ENCODE measurements around the gene SLC9A7. TPM values are rescaled to one million over a fixed set of nuclear protein-coding genes. Genes with fewer than 3 reads are reported as not detected.
A peak's percentile ranks its signal among the peaks of the same experiment; 100 is the strongest.

Gene SLC9A7
- total RNA-seq, 1 experiment from 2014 or later, result 74.3 TPM

- peak; percentile 61 for ATAC-seq
- CTCF ChIA-PET, result interaction anchor here (0.8 to 1.0 kb wide), 2 partner anchors 66 to 87 kb away, joined by 3 to 10 read pairs; no protein-coding TSS in a partner anchor
Measured at GRCh38 chrX:46642145-46642544, 116.8 kb downstream of the SLC9A7 start.

DNA sequence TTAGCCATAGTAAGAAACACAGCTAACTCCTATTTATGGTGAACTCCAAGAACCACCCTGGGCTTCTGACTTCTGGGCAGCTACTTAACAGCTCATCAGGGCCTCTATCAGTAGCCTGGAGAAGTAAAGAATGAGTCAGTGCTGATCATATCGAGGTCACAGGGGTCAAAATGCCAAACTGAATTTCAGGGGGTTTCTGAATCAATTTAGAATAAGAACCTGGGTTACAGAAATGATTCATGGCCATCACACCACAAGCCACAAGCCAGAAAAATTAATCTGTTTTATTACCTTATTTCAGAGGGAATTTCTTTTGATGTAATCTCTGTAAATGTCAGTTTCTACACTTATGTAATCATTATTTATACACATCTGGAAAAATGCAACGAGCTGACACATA, 121.0 kb downstream of the SLC9A7 start:
- Histone ChIP-seq H3K27me3 (ENCODE audit: low read length) (no peaks in the 10 kb centered on the region), H3F3A (ENCODE audit: low read length, unreplicated experiment) (no peaks in the 10 kb centered on the region), H2AFZ (ENCODE audit: low read length) (no peak overlapping the region), H4K20me1 (ENCODE audit: low read length) (no peaks in the 10 kb centered on the region), H3K36me3 (ENCODE audit: low read depth, low read length) (peaks cover 5% of the 10 kb centered on the region), H3K9me2 (replicated peaks; ENCODE audit: low read length) (no peaks in the 10 kb centered on the region), H3K9ac (ENCODE audit: low read length) (no peak overlapping the region), H3K4me3 (ENCODE audit: low read length) (no peak overlapping the region), H3K27ac (ENCODE audit: low read length) (no peak overlapping the region), H3K79me2 (ENCODE audit: low read length) (no peaks in the 10 kb centered on the region), H3K4me2 (ENCODE audit: low read length) (no peak overlapping the region), H3K4me1 (ENCODE audit: insufficient read depth, low read length) (no peaks in the 10 kb centered on the region), H3K9me3 (ENCODE audit: low read length) (no peaks in the 10 kb centered on the region)
- ChIA-PET CTCF (no interaction called here), POLR2A (ENCODE audit: unreplicated experiment) (interaction anchor here (0.6 kb wide), 1 partner anchor 70 kb away, joined by 4 read pairs; no protein-coding TSS in a partner anchor)
- DNase-seq (no peak), ATAC-seq (no peak; the same call in 1 of the 2 replicates)
- intact Hi-C loops (cut with micrococcal nuclease), result no loop called here
- TF ChIP-seq EZH2 (IDR thresholded peaks at IDR 0.05; ENCODE audit: low read length, unreplicated experiment) (no peak), EZH2phosphoT487 (IDR thresholded peaks at IDR 0.05; ENCODE audit: borderline replicate concordance, low read length) (no peak), CTCF (conservative IDR thresholded peaks at IDR 0.05; ENCODE audit: low read depth, low read length) (no peak)
- no TSS peak for BruUV-seq (replicated peaks)

More at GRCh38 chrX:46642145-46642544, 116.8 kb downstream of the SLC9A7 start:
- POLR2A ChIA-PET (ENCODE audit: unreplicated experiment), result no interaction called here
- Histone ChIP-seq H3K79me2 (ENCODE audit: low read length) (no peaks in the 10 kb centered on the region), H3K9ac (ENCODE audit: low read length) (no peak overlapping the region), H3K36me3 (ENCODE audit: low read depth, low read length) (peaks cover 12% of the 10 kb centered on the region), H3K9me3 (ENCODE audit: low read length) (no peaks in the 10 kb centered on the region), H3K9me2 (replicated peaks; ENCODE audit: low read length) (no peaks in the 10 kb centered on the region), H3K4me2 (ENCODE audit: low read length) (no peak overlapping the region), H3K4me1 (ENCODE audit: insufficient read depth, low read length) (no peaks in the 10 kb centered on the region), H3K27ac (ENCODE audit: low read length) (no peak overlapping the region), H3K27me3 (ENCODE audit: low read length) (no peaks in the 10 kb centered on the region), H2AFZ (ENCODE audit: low read length) (no peak overlapping the region), H4K20me1 (ENCODE audit: low read length) (no peaks in the 10 kb centered on the region), H3K4me3 (ENCODE audit: low read length) (no peak overlapping the region), H3F3A (ENCODE audit: low read length, unreplicated experiment) (no peaks in the 10 kb centered on the region)
- intact Hi-C loops (cut with micrococcal nuclease), result loop anchor here (1.0 kb wide), 1 partner anchor 87 kb away; no protein-coding TSS in a partner anchor
- BruUV-seq (replicated peaks), result no TSS peak
- TF ChIP-seq CTCF (conservative IDR thresholded peaks at IDR 0.05; ENCODE audit: low read depth, low read length) (peak; percentile 50), EZH2phosphoT487 (IDR thresholded peaks at IDR 0.05; ENCODE audit: borderline replicate concordance, low read length) (no peak)
- DNase-seq, result peak; percentile 34

DNA sequence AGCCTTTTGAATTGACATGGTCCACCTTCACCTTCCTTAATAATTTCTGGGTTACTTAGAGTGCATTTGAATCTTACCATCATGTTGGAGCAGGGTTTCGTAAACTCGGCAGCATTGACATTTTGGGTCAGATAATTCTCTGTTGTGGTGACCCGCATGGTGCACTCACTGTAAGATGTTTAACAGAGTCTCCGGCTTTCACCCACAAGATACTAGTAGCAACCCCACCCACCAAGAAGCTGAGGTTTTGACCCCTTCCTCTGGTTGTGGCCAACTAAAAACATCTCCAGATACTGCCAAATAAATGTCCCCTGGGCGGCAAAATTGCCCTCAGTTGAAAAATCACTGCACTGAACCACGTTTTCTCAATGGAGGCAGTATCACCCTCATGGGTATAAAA, 122.7 kb downstream of the SLC9A7 start:
- POLR2A ChIA-PET (ENCODE audit: unreplicated experiment), result no interaction called here
- H3K4me3 ChIP-seq (ENCODE audit: low read length), result no peak overlapping the region
- H2AFZ ChIP-seq (ENCODE audit: low read length), result no peak overlapping the region
- H3K36me3 ChIP-seq (ENCODE audit: low read depth, low read length), result peaks cover 8% of the 10 kb centered on the region
- no peak overlapping the region for H3K4me2 ChIP-seq (ENCODE audit: low read length)
- BruUV-seq (replicated peaks), result no TSS peak
- no peaks in the 10 kb centered on the region for H3K27me3 ChIP-seq (ENCODE audit: low read length)
- no peaks in the 10 kb centered on the region for H3K9me2 ChIP-seq (replicated peaks; ENCODE audit: low read length)
- H3K9ac ChIP-seq (ENCODE audit: low read length), result no peak overlapping the region
- intact Hi-C loops (cut with micrococcal nuclease), result no loop called here
- ATAC-seq (no peak), DNase-seq (no peak)
- no peaks in the 10 kb centered on the region for H3K79me2 ChIP-seq (ENCODE audit: low read length)
- H3K9me3 ChIP-seq (ENCODE audit: low read length), result no peaks in the 10 kb centered on the region
- H3F3A ChIP-seq (ENCODE audit: low read length, unreplicated experiment), result no peaks in the 10 kb centered on the region
- no peaks in the 10 kb centered on the region for H4K20me1 ChIP-seq (ENCODE audit: low read length)
- no peak overlapping the region for H3K27ac ChIP-seq (ENCODE audit: low read length)
- H3K4me1 ChIP-seq (ENCODE audit: insufficient read depth, low read length), result no peaks in the 10 kb centered on the region
- CTCF ChIA-PET, result no interaction called here
- TF ChIP-seq EZH2 (IDR thresholded peaks at IDR 0.05; ENCODE audit: low read length, unreplicated experiment) (no peak), EZH2phosphoT487 (IDR thresholded peaks at IDR 0.05; ENCODE audit: borderline replicate concordance, low read length) (no peak), CTCF (conservative IDR thresholded peaks at IDR 0.05; ENCODE audit: low read depth, low read length) (no peak)

Measured in PC-3 (cell line).